SK-N-SH treated with all-trans-retinoic acid at 6 μM for 48 hours (cell line): ENCODE results near the gene ZNF581.

Experiments
- ATAC-seq: fragments of 200-7000 bp; cut with Tn5 transposase; 3 replicates; pipeline ENCODE4 v1.9.1; 2020; ENCODE audit warnings: mild to moderate bottlenecking, moderate library complexity
- ARNTL ChIP-seq: fragments of 450-650 bp; formaldehyde crosslinking; IDR thresholded peaks from 2 replicates; pipeline ENCODE4 v1.5.0; 2020; ENCODE audit warnings: low read depth, mild to moderate bottlenecking, moderate library complexity, borderline replicate concordance
- BACH2 ChIP-seq: fragments of 250-450 bp; sonication (Bioruptor Pico); IDR thresholded peaks from 2 replicates; pipeline ENCODE4 v1.9.0; 2021; ENCODE audit warnings: mild to moderate bottlenecking, borderline replicate concordance
- CSDC2 ChIP-seq: fragments of 250-450 bp; sonication (Bioruptor Pico); IDR thresholded peaks from 2 replicates; pipeline ENCODE4 v1.5.0; 2020; ENCODE audit warnings: mild to moderate bottlenecking, moderate library complexity
- ESRRG ChIP-seq: fragments of 250-450 bp; sonication (Bioruptor Pico); IDR thresholded peaks from 2 replicates; pipeline ENCODE4 v1.6.1; 2021; ENCODE audit warnings: mild to moderate bottlenecking
- GLIS3 ChIP-seq: fragments of 250-450 bp; sonication (Bioruptor Pico); IDR thresholded peaks from 2 replicates; pipeline ENCODE4 v1.5.0; 2020; ENCODE audit warnings: mild to moderate bottlenecking, moderate library complexity
- ISL1 ChIP-seq: fragments of 250-450 bp; sonication (Bioruptor Pico); IDR thresholded peaks from 2 replicates; pipeline ENCODE4 v2.1.2; 2022; ENCODE audit warnings: mild to moderate bottlenecking, moderate library complexity
- OSR1 ChIP-seq: fragments of 250-450 bp; sonication (Bioruptor Pico); IDR thresholded peaks from 2 replicates; pipeline ENCODE4 v1.8.0; 2022; ENCODE audit warnings: moderate library complexity, mild to moderate bottlenecking, inconsistent platforms
- PATZ1 ChIP-seq: fragments of 250-450 bp; sonication (Bioruptor Pico); IDR thresholded peaks from 2 replicates; pipeline ENCODE4 v1.8.0; 2020; ENCODE audit warnings: mild to moderate bottlenecking, moderate library complexity, borderline replicate concordance
- POU6F1 ChIP-seq: fragments of 250-450 bp; sonication (Bioruptor Pico); IDR thresholded peaks from 2 replicates; pipeline ENCODE4 v1.8.0; 2021; ENCODE audit warnings: low read depth, mild to moderate bottlenecking, moderate library complexity, borderline replicate concordance
- RARB ChIP-seq: fragments of 250-450 bp; sonication (Bioruptor Pico); IDR thresholded peaks from 2 replicates; pipeline ENCODE4 v1.8.0; 2021; ENCODE audit warnings: mild to moderate bottlenecking, moderate library complexity
- SNAI2 ChIP-seq: fragments of 250-450 bp; sonication (Bioruptor Pico); IDR thresholded peaks from 2 replicates; pipeline ENCODE4 v1.5.0; 2020; ENCODE audit warnings: mild to moderate bottlenecking, moderate library complexity
- TCF4 ChIP-seq: fragments of 250-450 bp; sonication (Bioruptor Pico); IDR thresholded peaks from 2 replicates; pipeline ENCODE4 v1.8.0; 2021; ENCODE audit warnings: mild to moderate bottlenecking, moderate library complexity, borderline replicate concordance
- TOX ChIP-seq: fragments of 250-450 bp; sonication (Bioruptor Pico); IDR thresholded peaks from 2 replicates; pipeline ENCODE4 v1.8.0; 2021; ENCODE audit warnings: mild to moderate bottlenecking, moderate library complexity, borderline replicate concordance
- ZC3H10 ChIP-seq: fragments of 250-450 bp; sonication (Bioruptor Pico); IDR thresholded peaks from 2 replicates; pipeline ENCODE4 v1.5.1; 2021; ENCODE audit warnings: mild to moderate bottlenecking, moderate library complexity
- ZFP30 ChIP-seq: fragments of 450-650 bp; formaldehyde crosslinking; IDR thresholded peaks from 2 replicates; pipeline ENCODE4 v1.5.0; 2022; ENCODE audit warnings: mild to moderate bottlenecking, moderate library complexity
- ZNF70 ChIP-seq: fragments of 450-650 bp; formaldehyde crosslinking; IDR thresholded peaks from 2 replicates; pipeline ENCODE4 v1.5.0; 2020; ENCODE audit warnings: mild to moderate bottlenecking, moderate library complexity
- TF ChIP-seq, protein P1 (sequence below): fragments of 250-450 bp; sonication (Bioruptor Pico); IDR thresholded peaks from 2 replicates; pipeline ENCODE4 v1.5.0; 2020; ENCODE audit warnings: mild to moderate bottlenecking, moderate library complexity
- TF ChIP-seq, protein P2 (sequence below): fragments of 250-450 bp; sonication (Bioruptor Pico); IDR thresholded peaks from 2 replicates; pipeline ENCODE4 v1.5.1; 2021; ENCODE audit warnings: mild to moderate bottlenecking, moderate library complexity
- TF ChIP-seq, protein P3 (sequence below): fragments of 250-450 bp; sonication (Bioruptor Pico); IDR thresholded peaks from 2 replicates; pipeline ENCODE4 v1.5.1; 2020; ENCODE audit warnings: low read depth, mild to moderate bottlenecking, moderate library complexity

Gene ZNF581

GRCh38 chr19:55661826-55662225 is 18.4 kb downstream of the ZNF581 start:
- ATAC-seq: no peak
- TF ChIP-seq BACH2: no peak
- TF ChIP-seq, protein P1, sequence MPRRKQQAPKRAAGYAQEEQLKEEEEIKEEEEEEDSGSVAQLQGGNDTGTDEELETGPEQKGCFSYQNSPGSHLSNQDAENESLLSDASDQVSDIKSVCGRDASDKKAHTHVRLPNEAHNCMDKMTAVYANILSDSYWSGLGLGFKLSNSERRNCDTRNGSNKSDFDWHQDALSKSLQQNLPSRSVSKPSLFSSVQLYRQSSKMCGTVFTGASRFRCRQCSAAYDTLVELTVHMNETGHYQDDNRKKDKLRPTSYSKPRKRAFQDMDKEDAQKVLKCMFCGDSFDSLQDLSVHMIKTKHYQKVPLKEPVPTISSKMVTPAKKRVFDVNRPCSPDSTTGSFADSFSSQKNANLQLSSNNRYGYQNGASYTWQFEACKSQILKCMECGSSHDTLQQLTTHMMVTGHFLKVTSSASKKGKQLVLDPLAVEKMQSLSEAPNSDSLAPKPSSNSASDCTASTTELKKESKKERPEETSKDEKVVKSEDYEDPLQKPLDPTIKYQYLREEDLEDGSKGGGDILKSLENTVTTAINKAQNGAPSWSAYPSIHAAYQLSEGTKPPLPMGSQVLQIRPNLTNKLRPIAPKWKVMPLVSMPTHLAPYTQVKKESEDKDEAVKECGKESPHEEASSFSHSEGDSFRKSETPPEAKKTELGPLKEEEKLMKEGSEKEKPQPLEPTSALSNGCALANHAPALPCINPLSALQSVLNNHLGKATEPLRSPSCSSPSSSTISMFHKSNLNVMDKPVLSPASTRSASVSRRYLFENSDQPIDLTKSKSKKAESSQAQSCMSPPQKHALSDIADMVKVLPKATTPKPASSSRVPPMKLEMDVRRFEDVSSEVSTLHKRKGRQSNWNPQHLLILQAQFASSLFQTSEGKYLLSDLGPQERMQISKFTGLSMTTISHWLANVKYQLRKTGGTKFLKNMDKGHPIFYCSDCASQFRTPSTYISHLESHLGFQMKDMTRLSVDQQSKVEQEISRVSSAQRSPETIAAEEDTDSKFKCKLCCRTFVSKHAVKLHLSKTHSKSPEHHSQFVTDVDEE: no peak
- no peak for TF ChIP-seq OSR1 (CRISPR knock-in tag)
- TF ChIP-seq RARB (CRISPR knock-in tag): no peak
- no peak for TF ChIP-seq SNAI2 (CRISPR knock-in tag)
- no peak for TF ChIP-seq GLIS3
- TF ChIP-seq, all 23 proteins: peak for 0

- TF ChIP-seq POU6F1 (CRISPR knock-in tag): no peak
- no peak for TF ChIP-seq ESRRG (CRISPR knock-in tag)
- TF ChIP-seq ZFP30 (CRISPR knock-in tag): no peak
- TF ChIP-seq ISL1 (CRISPR knock-in tag): no peak
- TF ChIP-seq ARNTL (CRISPR knock-in tag): no peak
- TF ChIP-seq BACH2: no peak
- TF ChIP-seq SNAI2 (CRISPR knock-in tag): no peak
- TF ChIP-seq, protein P2, sequence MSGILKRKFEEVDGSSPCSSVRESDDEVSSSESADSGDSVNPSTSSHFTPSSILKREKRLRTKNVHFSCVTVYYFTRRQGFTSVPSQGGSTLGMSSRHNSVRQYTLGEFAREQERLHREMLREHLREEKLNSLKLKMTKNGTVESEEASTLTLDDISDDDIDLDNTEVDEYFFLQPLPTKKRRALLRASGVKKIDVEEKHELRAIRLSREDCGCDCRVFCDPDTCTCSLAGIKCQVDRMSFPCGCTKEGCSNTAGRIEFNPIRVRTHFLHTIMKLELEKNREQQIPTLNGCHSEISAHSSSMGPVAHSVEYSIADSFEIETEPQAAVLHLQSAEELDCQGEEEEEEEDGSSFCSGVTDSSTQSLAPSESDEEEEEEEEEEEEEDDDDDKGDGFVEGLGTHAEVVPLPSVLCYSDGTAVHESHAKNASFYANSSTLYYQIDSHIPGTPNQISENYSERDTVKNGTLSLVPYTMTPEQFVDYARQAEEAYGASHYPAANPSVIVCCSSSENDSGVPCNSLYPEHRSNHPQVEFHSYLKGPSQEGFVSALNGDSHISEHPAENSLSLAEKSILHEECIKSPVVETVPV (CRISPR knock-in tag): no peak
- TF ChIP-seq TOX: no peak
- TF ChIP-seq ZNF70 (CRISPR knock-in tag): no peak
- no peak for TF ChIP-seq GLIS3
- ATAC-seq: no peak
Observed at GRCh38 chr19:55663846-55664536, 20.5 kb downstream of the ZNF581 start.

- TF ChIP-seq ZC3H10 (CRISPR knock-in tag): no peak
- no peak for TF ChIP-seq POU6F1 (CRISPR knock-in tag)
- no peak for TF ChIP-seq PATZ1
- no peak for TF ChIP-seq ZNF70 (CRISPR knock-in tag)
- no peak for ATAC-seq
Observed at GRCh38 chr19:55666343-55667005, 23.0 kb downstream of the ZNF581 start.

DNA sequence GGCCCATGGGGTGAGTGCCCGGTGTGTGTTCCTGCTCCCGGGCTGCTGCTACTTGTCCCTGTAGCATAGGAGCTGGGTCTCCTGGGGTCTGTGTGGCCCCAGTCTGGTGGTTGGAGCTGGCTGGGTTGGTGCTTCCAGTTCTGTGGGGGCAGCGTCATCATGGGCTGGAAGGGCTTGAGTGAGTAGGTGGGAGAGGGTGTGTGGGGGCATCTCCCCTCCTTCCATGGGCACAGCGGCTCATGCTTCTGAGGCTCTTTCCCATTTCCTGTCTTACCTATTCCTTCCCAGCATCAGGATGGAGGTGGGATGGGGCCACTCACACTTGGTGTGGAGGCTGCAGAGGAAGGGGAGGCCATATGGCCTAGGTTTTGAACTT is 23.5 kb downstream of the ZNF581 start:
- no peak for ATAC-seq
- TF ChIP-seq CSDC2 (CRISPR knock-in tag) (no peak), TCF4 (CRISPR knock-in tag) (no peak), ZFP30 (CRISPR knock-in tag) (no peak), PATZ1 (no peak), OSR1 (CRISPR knock-in tag) (no peak), TOX (no peak), ZNF70 (CRISPR knock-in tag) (no peak), ESRRG (CRISPR knock-in tag) (no peak)
- TF ChIP-seq, protein P3, sequence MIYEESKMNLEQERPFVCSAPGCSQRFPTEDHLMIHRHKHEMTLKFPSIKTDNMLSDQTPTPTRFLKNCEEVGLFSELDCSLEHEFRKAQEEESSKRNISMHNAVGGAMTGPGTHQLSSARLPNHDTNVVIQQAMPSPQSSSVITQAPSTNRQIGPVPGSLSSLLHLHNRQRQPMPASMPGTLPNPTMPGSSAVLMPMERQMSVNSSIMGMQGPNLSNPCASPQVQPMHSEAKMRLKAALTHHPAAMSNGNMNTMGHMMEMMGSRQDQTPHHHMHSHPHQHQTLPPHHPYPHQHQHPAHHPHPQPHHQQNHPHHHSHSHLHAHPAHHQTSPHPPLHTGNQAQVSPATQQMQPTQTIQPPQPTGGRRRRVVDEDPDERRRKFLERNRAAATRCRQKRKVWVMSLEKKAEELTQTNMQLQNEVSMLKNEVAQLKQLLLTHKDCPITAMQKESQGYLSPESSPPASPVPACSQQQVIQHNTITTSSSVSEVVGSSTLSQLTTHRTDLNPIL (CRISPR knock-in tag): no peak
